K562 (cell line): ENCODE data around the gene AGT.

Source experiments
- LEF1 ChIP-seq: fragments of 450-650 bp; IDR thresholded peaks from 2 replicates; pipeline ENCODE4 v1.6.1; 2016; ENCODE audit warnings: mild to moderate bottlenecking
- TF ChIP-seq, protein P1 (sequence below): IDR thresholded peaks from 3 replicates; pipeline ENCODE4 v1.6.1; 2011; ENCODE audit warnings: borderline replicate concordance, mild to moderate bottlenecking, moderate library complexity; ENCODE audit not compliant: insufficient read length; ENCODE audit errors: extremely low read depth
- TF ChIP-seq, protein P2 (sequence below), 3 experiments: IDR thresholded peaks in 2 of 3; conservative IDR thresholded peaks in 1 of 3; 2 replicates each; pipeline ENCODE4 v1.5.1; 2011 to 2012; ENCODE audit warnings: low read length in 3 of 3, mild to moderate bottlenecking in 3 of 3, control low read depth in 2 of 3, improper control_type of control experiment in 1 of 3, inconsistent platforms in 1 of 3, low read depth in 1 of 3, mixed read lengths in 1 of 3, moderate library complexity in 1 of 3; ENCODE audit not compliant: insufficient read depth in 2 of 3

GRCh38 chr1:230677200-230677599 is 36.7 kb downstream of the AGT start:
- no peak for TF ChIP-seq LEF1
- TF ChIP-seq, protein P1, sequence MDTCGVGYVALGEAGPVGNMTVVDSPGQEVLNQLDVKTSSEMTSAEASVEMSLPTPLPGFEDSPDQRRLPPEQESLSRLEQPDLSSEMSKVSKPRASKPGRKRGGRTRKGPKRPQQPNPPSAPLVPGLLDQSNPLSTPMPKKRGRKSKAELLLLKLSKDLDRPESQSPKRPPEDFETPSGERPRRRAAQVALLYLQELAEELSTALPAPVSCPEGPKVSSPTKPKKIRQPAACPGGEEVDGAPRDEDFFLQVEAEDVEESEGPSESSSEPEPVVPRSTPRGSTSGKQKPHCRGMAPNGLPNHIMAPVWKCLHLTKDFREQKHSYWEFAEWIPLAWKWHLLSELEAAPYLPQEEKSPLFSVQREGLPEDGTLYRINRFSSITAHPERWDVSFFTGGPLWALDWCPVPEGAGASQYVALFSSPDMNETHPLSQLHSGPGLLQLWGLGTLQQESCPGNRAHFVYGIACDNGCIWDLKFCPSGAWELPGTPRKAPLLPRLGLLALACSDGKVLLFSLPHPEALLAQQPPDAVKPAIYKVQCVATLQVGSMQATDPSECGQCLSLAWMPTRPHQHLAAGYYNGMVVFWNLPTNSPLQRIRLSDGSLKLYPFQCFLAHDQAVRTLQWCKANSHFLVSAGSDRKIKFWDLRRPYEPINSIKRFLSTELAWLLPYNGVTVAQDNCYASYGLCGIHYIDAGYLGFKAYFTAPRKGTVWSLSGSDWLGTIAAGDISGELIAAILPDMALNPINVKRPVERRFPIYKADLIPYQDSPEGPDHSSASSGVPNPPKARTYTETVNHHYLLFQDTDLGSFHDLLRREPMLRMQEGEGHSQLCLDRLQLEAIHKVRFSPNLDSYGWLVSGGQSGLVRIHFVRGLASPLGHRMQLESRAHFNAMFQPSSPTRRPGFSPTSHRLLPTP: no peak
- TF ChIP-seq, protein P2, sequence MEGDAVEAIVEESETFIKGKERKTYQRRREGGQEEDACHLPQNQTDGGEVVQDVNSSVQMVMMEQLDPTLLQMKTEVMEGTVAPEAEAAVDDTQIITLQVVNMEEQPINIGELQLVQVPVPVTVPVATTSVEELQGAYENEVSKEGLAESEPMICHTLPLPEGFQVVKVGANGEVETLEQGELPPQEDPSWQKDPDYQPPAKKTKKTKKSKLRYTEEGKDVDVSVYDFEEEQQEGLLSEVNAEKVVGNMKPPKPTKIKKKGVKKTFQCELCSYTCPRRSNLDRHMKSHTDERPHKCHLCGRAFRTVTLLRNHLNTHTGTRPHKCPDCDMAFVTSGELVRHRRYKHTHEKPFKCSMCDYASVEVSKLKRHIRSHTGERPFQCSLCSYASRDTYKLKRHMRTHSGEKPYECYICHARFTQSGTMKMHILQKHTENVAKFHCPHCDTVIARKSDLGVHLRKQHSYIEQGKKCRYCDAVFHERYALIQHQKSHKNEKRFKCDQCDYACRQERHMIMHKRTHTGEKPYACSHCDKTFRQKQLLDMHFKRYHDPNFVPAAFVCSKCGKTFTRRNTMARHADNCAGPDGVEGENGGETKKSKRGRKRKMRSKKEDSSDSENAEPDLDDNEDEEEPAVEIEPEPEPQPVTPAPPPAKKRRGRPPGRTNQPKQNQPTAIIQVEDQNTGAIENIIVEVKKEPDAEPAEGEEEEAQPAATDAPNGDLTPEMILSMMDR (IDR thresholded peaks at IDR 0.05 in 2 of 3, conservative IDR thresholded peaks at IDR 0.05 in 1 of 3; ENCODE audit: insufficient read depth in 2 of 3, low read depth in 1 of 3, low read length in 3 of 3): no peak
